Right cardiac atrium (tissue), 5 donors: Measurements from ENCODE around the gene ZDHHC21. TPM values are rescaled to one million over a fixed set of nuclear protein-coding genes. Genes with fewer than 3 reads are reported as not detected.
"Not testable (repeated sequence)": the region's sequence is repeated elsewhere in the genome, so short reads cannot be mapped to it uniquely, and the experiment has no call there.

ENCODE experiments used
- ATAC-seq, 2 donors: fragments of 200-7000 bp; cut with Tn5 transposase; one replicate each; pipeline versions ENCODE4 v1.8.0 to v1.9.1; 2020; ENCODE audit warnings: moderate library complexity in 2 of 2, mild to moderate bottlenecking in 1 of 2
- DNase-seq, 3 donors: peaks; one replicate each; pipeline ENCODE4 v3.0.0-alpha.2; 2020
- H3K27ac ChIP-seq: one replicate; pipeline ENCODE4 v1.5.1; 2013; ENCODE audit warnings: mild to moderate bottlenecking, low read length, control low read depth, moderate library complexity
- H3K27me3 ChIP-seq: one replicate; pipeline ENCODE4 v1.6.1; 2013; ENCODE audit not compliant: control insufficient read depth, insufficient read depth
- H3K4me1 ChIP-seq: one replicate; pipeline ENCODE4 v1.6.1; 2013; ENCODE audit warnings: low read length; ENCODE audit not compliant: control insufficient read depth, insufficient read depth
- H3K4me3 ChIP-seq: one replicate; pipeline ENCODE4 v1.5.1; 2013; ENCODE audit warnings: low read length, control low read depth
- H3K9me3 ChIP-seq: one replicate; pipeline ENCODE4 v1.6.1; 2013; ENCODE audit warnings: low read length; ENCODE audit not compliant: control insufficient read depth
- WGBS: extraction: QIAGEN DNeasy Blood & Tissue Kit; methylation state at CpG from one replicate; pipeline ENCODE4 v1.1.7; 2013; 5-methylcytosine and 5-hydroxymethylcytosine counted together
- intact Hi-C, 4 donors: fragments of 100-400 bp; cut with DNase I; formaldehyde crosslinking; loops; one replicate each; pipeline versions ENCODE4 v1.11.0 to v1.14.0; 2022 to 2023
- polyA plus RNA-seq: library from polyadenylated mRNA; stranded (reverse); fragments of 200-250 nt; gene quantifications from one replicate; pipeline ENCODE4 v1.2.3, GENCODE V29; 2013
- total RNA-seq, 4 donors: library from RNA; stranded (reverse); fragmentation: NEBNext Ultra II Directional; extraction: Animal tissue kit (Norgen Biotek cat#: 25700); gene quantifications; one replicate each; pipeline ENCODE4 v1.2.1, GENCODE V29; 2021
- donor health status: healthy with polysubstance abuse.
- donor health status: DM: no; HTN: yes; CAD: no.
- donor health status: DM: no; HTN: no; CAD: no.
- donor health status: DM: no; HTN: yes; CAD: no; lungs with severe emphysema.
- donor health status: DM: yes; HTN: yes; CAD: no.

The ZDHHC21 gene
- total and polyA plus RNA-seq, 5 donors = 5.3 to 11.7 (median 11.1) TPM

DNA sequence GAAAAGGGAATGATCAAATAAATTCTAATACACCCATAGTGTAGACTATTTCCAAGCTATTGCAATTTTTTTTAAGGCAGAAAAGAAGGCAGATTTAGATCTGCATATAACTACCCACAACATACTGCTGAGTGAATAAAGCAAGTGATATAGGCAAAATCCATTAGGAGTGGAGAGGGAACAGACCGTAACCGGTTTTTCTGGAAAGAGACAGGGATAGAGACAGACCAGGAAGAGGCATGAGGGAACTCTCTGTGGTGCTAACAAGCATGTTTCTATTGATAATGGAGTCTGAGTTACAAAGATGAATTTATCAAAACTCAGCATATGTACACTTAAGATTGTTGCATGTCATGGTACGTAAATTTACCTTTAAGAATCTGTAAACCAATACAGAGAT lies 14.5 kb downstream of the ZDHHC21 start:
- WGBS = 95% methylated on average over 3 of the region's 3 CpGs
- intact Hi-C loops = no loop called here

DNA sequence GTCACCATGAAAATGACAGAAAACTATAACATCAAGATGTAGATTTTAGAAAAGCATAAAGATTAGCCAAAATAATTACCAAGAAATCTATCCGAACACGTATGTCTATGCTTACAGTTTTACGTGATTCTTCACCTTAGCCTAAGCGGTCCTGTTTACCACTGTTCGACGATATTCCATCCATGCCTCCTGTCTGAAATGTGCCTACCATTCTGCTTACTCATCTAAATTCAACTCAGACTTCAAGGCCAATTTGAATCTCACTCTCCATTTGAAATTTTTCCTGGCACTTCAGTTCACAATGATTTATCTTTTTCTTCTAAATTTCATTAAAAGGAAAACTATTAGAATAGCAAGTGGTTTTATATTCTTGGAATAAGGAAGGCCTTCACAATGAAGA lies 15.4 kb downstream of the ZDHHC21 start:
- no peak for ATAC-seq
- Histone ChIP-seq H3K4me1 (no peaks in the 10 kb centered on the region), H3K27ac (no peak overlapping the region), H3K9me3 (no peaks in the 10 kb centered on the region), H3K27me3 (no peaks in the 10 kb centered on the region), H3K4me3 (no peak overlapping the region)
- DNase-seq = no peak
- 99% methylated on average over 6 of the region's 6 CpGs for WGBS
- intact Hi-C loops = no loop called here

More for the DNA sequence above, 14.5 kb downstream of the ZDHHC21 start:
- Histone ChIP-seq H3K4me3 (no peak overlapping the region), H3K27ac (no peak overlapping the region), H3K4me1 (no peaks in the 10 kb centered on the region), H3K27me3 (no peaks in the 10 kb centered on the region), H3K9me3 (no peaks in the 10 kb centered on the region)
- ATAC-seq = no peak
- DNase-seq = no peak

DNA sequence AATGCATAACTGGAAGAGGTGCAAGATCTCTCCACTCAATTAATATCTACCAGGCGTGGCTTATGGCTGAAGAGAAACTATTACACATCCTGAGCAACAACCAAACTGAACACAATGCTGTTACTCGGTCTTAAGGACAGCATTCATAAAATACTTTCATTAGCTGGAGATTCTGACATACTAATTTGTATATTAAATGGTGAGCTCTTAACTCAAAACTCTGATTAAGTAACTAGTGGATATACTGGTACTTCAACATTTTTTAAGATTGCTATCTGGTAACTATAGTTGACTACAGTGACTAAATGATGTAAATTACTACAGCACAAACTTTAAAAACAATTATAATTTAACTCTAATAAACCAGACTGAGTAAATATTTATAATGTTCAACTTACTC lies 15.8 kb downstream of the ZDHHC21 start:
- Histone ChIP-seq H3K4me3 (no peak overlapping the region), H3K27ac (no peak overlapping the region), H3K27me3 (no peaks in the 10 kb centered on the region), H3K9me3 (no peaks in the 10 kb centered on the region), H3K4me1 (no peaks in the 10 kb centered on the region)
- DNase-seq (no peak), ATAC-seq (no peak)
- intact Hi-C loops = no loop called here
- WGBS = 86% methylated on average over 2 of the region's 2 CpGs

DNA sequence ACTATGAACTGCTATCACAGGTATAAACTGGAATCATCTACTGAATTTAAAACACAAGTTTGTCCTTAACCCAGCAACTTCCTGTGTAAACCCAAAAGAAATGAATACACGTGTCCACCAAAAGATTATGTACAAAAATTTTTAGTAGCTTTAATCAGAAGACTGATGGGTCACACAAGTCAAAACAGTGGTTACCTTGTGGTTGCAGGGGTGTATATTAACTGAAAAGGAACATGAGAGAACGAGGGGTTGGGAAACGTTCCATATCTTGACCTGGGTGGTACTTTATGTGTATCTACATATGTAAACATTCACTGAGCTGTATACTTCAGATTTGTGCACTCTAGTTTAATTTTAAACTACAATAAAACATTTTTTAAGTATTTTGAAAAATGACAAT lies 18.6 kb downstream of the ZDHHC21 start:
- Histone ChIP-seq H3K9me3 (no peaks in the 10 kb centered on the region), H3K27ac (no peak overlapping the region), H3K4me1 (no peaks in the 10 kb centered on the region), H3K27me3 (no peaks in the 10 kb centered on the region), H3K4me3 (no peak overlapping the region)
- WGBS = 65% methylated on average over 3 of the region's 3 CpGs
- intact Hi-C loops = no loop called here
- DNase-seq (no peak), ATAC-seq (no peak)

GRCh38 chr9:14671377-14671776 lies 21.9 kb downstream of the ZDHHC21 start:
- no peak overlapping the region for H3K4me3 ChIP-seq
- WGBS = 69% methylated on average over 3 of the region's 3 CpGs
- intact Hi-C loops = no loop called here
- no peaks in the 10 kb centered on the region for H3K9me3 ChIP-seq
- DNase-seq (no peak), ATAC-seq (no peak)
- no peaks in the 10 kb centered on the region for H3K4me1 ChIP-seq
- no peak overlapping the region for H3K27ac ChIP-seq
- H3K27me3 ChIP-seq = no peaks in the 10 kb centered on the region

DNA sequence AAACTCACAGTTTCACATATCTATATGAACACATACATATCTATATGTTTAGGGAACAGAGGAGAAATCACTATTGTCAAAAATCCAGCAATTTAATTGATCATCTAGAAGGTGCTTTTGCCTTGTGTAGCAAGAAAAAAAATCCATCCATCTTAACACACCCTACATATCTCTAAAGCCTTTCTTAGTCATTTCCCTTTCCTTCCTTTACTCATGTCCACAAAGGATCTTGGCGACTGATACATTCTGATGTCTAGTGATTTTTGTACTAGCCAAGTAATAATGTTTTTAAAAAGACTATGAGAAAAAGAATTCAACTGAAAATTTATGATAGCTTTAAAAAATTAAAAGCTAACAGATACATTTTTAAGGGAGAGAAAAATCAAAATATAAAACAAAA lies 22.5 kb downstream of the ZDHHC21 start:
- H3K9me3 ChIP-seq = no peaks in the 10 kb centered on the region
- intact Hi-C loops = no loop called here
- H3K4me1 ChIP-seq = no peaks in the 10 kb centered on the region
- H3K27ac ChIP-seq = no peak overlapping the region
- H3K27me3 ChIP-seq = no peaks in the 10 kb centered on the region
- ATAC-seq = no peak
- H3K4me3 ChIP-seq = no peak overlapping the region
- WGBS = 34% methylated on average over 1 of the region's 1 CpG
- no peak for DNase-seq

GRCh38 chr9:14664022-14664421 lies 29.2 kb downstream of the ZDHHC21 start:
- 97% methylated on average over 28 of the region's 30 CpGs for WGBS
- H3K9me3 ChIP-seq, ATAC-seq, H3K27me3 ChIP-seq, intact Hi-C loops, H3K4me3 ChIP-seq, H3K4me1 ChIP-seq, H3K27ac ChIP-seq: not testable (repeated sequence)
- peak in 1 of 3 donors; percentile 11 for DNase-seq

- WGBS = 97% methylated on average over 3 of the region's 3 CpGs
- no peaks in the 10 kb centered on the region for H3K4me1 ChIP-seq
- no peaks in the 10 kb centered on the region for H3K9me3 ChIP-seq
- H3K4me3 ChIP-seq = no peak overlapping the region
- no peak for ATAC-seq
- H3K27me3 ChIP-seq = no peaks in the 10 kb centered on the region
- no peak overlapping the region for H3K27ac ChIP-seq
- intact Hi-C loops = no loop called here
- DNase-seq = peak in 2 of 3 donors; percentile 12 to 17
These were observed 31.2 kb downstream of the ZDHHC21 start for GRCh38 chr9:14662060-14662453.

- no peak for DNase-seq
- WGBS = 43% methylated on average over 3 of the region's 3 CpGs
- H3K4me3 ChIP-seq = no peak overlapping the region
- no peak for ATAC-seq
- no peaks in the 10 kb centered on the region for H3K9me3 ChIP-seq
- no peak overlapping the region for H3K27ac ChIP-seq
- no peaks in the 10 kb centered on the region for H3K4me1 ChIP-seq
- H3K27me3 ChIP-seq = no peaks in the 10 kb centered on the region
- intact Hi-C loops = no loop called here
These were observed 31.7 kb downstream of the ZDHHC21 start for GRCh38 chr9:14661421-14662059.

DNA sequence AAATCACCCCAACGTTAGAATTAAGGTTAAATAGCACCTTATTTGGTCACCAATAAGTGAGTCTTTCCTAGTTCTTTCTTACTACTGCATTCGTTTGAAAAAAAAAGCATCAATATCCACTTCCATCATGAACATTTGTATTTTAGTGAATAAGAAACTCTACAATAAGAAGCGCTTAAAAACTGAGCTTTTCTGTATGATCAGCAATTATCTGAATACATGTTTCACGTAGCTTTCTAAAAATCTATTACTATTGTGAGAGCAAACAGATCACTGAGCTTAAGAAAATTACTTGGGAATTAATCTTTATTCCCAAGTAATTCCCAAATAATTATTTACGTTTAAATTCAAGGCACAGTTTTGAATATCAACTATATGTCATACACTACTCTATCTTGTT lies 32.5 kb downstream of the ZDHHC21 start:
- intact Hi-C loops = no loop called here

GRCh38 chr9:14654932-14655331 lies 38.3 kb downstream of the ZDHHC21 start:
- Histone ChIP-seq H3K27me3 (no peaks in the 10 kb centered on the region), H3K9me3 (no peaks in the 10 kb centered on the region), H3K4me1 (no peaks in the 10 kb centered on the region), H3K4me3 (no peak overlapping the region), H3K27ac (no peak overlapping the region)
- 94% methylated on average over 1 of the region's 1 CpG for WGBS
- no peak for ATAC-seq
- intact Hi-C loops = loop anchor here in 1 of 4 donors (10.0 kb wide), 1 partner anchor 190 kb away; no protein-coding TSS in a partner anchor
- DNase-seq = no peak

More for the DNA sequence above, 32.5 kb downstream of the ZDHHC21 start:
- Histone ChIP-seq H3K27ac (no peak overlapping the region), H3K9me3 (no peaks in the 10 kb centered on the region), H3K27me3 (no peaks in the 10 kb centered on the region), H3K4me3 (no peak overlapping the region), H3K4me1 (no peaks in the 10 kb centered on the region)
- WGBS = 91% methylated on average over 5 of the region's 5 CpGs
- DNase-seq (no peak), ATAC-seq (no peak)

GRCh38 chr9:14653511-14653910 lies 39.7 kb downstream of the ZDHHC21 start:
- DNase-seq (no peak), ATAC-seq (no peak)
- Histone ChIP-seq H3K4me1 (no peaks in the 10 kb centered on the region), H3K27ac (no peak overlapping the region), H3K9me3 (no peaks in the 10 kb centered on the region), H3K27me3 (no peaks in the 10 kb centered on the region), H3K4me3 (no peak overlapping the region)
- intact Hi-C loops = loop anchor here in 1 of 4 donors (10.0 kb wide), 1 partner anchor 189 kb away; no protein-coding TSS in a partner anchor
- WGBS = 97% methylated on average over 1 of the region's 1 CpG
